ENCODE measurements around the gene EIF2B4. TPM values are rescaled to one million over a fixed set of nuclear protein-coding genes. Genes with fewer than 3 reads are reported as not detected.

The EIF2B4 gene
- total and polyA plus RNA-seq, 2 of the 8 experiments (the other 6 are each of a cell fraction or from before 2014, with no cell fraction given): 60.0 to 63.2 TPM

DNA sequence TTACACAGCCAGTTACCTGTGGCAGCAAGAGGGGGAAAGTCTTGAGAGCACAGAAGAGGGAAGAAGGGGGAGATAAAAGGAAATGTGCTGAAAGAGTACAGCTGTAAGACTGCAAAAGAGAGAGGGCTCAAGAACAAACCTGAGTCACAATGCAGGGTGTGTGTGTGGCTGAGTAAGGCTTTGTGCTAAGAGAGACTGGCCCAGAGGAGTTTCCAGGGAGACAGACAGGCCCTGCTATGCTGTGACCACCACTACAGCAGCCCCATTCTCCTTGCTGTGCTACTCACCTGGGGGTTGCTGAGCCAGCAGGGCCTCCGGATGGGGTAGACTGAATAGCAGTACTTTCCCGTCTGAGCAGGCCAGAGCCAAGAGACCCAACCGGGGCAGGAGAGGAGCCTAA, 34.8 kb downstream of the EIF2B4 start (continued):
- TF ChIP-seq, protein P1, sequence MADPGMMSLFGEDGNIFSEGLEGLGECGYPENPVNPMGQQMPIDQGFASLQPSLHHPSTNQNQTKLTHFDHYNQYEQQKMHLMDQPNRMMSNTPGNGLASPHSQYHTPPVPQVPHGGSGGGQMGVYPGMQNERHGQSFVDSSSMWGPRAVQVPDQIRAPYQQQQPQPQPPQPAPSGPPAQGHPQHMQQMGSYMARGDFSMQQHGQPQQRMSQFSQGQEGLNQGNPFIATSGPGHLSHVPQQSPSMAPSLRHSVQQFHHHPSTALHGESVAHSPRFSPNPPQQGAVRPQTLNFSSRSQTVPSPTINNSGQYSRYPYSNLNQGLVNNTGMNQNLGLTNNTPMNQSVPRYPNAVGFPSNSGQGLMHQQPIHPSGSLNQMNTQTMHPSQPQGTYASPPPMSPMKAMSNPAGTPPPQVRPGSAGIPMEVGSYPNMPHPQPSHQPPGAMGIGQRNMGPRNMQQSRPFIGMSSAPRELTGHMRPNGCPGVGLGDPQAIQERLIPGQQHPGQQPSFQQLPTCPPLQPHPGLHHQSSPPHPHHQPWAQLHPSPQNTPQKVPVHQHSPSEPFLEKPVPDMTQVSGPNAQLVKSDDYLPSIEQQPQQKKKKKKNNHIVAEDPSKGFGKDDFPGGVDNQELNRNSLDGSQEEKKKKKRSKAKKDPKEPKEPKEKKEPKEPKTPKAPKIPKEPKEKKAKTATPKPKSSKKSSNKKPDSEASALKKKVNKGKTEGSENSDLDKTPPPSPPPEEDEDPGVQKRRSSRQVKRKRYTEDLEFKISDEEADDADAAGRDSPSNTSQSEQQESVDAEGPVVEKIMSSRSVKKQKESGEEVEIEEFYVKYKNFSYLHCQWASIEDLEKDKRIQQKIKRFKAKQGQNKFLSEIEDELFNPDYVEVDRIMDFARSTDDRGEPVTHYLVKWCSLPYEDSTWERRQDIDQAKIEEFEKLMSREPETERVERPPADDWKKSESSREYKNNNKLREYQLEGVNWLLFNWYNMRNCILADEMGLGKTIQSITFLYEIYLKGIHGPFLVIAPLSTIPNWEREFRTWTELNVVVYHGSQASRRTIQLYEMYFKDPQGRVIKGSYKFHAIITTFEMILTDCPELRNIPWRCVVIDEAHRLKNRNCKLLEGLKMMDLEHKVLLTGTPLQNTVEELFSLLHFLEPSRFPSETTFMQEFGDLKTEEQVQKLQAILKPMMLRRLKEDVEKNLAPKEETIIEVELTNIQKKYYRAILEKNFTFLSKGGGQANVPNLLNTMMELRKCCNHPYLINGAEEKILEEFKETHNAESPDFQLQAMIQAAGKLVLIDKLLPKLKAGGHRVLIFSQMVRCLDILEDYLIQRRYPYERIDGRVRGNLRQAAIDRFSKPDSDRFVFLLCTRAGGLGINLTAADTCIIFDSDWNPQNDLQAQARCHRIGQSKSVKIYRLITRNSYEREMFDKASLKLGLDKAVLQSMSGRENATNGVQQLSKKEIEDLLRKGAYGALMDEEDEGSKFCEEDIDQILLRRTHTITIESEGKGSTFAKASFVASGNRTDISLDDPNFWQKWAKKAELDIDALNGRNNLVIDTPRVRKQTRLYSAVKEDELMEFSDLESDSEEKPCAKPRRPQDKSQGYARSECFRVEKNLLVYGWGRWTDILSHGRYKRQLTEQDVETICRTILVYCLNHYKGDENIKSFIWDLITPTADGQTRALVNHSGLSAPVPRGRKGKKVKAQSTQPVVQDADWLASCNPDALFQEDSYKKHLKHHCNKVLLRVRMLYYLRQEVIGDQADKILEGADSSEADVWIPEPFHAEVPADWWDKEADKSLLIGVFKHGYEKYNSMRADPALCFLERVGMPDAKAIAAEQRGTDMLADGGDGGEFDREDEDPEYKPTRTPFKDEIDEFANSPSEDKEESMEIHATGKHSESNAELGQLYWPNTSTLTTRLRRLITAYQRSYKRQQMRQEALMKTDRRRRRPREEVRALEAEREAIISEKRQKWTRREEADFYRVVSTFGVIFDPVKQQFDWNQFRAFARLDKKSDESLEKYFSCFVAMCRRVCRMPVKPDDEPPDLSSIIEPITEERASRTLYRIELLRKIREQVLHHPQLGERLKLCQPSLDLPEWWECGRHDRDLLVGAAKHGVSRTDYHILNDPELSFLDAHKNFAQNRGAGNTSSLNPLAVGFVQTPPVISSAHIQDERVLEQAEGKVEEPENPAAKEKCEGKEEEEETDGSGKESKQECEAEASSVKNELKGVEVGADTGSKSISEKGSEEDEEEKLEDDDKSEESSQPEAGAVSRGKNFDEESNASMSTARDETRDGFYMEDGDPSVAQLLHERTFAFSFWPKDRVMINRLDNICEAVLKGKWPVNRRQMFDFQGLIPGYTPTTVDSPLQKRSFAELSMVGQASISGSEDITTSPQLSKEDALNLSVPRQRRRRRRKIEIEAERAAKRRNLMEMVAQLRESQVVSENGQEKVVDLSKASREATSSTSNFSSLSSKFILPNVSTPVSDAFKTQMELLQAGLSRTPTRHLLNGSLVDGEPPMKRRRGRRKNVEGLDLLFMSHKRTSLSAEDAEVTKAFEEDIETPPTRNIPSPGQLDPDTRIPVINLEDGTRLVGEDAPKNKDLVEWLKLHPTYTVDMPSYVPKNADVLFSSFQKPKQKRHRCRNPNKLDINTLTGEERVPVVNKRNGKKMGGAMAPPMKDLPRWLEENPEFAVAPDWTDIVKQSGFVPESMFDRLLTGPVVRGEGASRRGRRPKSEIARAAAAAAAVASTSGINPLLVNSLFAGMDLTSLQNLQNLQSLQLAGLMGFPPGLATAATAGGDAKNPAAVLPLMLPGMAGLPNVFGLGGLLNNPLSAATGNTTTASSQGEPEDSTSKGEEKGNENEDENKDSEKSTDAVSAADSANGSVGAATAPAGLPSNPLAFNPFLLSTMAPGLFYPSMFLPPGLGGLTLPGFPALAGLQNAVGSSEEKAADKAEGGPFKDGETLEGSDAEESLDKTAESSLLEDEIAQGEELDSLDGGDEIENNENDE (IDR thresholded peaks at IDR 0.05; ENCODE audit: insufficient replicate concordance, low read length): no peak
- no peak for TF ChIP-seq SAP30 (IDR thresholded peaks at IDR 0.05; ENCODE audit: insufficient read depth, insufficient replicate concordance, low read length)
- TF ChIP-seq JUN (IDR thresholded peaks at IDR 0.05; ENCODE audit: low read depth, low read length): no peak
- no peak for TF ChIP-seq CBX5 (IDR thresholded peaks at IDR 0.05; ENCODE audit: low read depth, low read length)
- no peak for TF ChIP-seq BACH1 (IDR thresholded peaks at IDR 0.05; ENCODE audit: low read length)
- TF ChIP-seq, protein P2, sequence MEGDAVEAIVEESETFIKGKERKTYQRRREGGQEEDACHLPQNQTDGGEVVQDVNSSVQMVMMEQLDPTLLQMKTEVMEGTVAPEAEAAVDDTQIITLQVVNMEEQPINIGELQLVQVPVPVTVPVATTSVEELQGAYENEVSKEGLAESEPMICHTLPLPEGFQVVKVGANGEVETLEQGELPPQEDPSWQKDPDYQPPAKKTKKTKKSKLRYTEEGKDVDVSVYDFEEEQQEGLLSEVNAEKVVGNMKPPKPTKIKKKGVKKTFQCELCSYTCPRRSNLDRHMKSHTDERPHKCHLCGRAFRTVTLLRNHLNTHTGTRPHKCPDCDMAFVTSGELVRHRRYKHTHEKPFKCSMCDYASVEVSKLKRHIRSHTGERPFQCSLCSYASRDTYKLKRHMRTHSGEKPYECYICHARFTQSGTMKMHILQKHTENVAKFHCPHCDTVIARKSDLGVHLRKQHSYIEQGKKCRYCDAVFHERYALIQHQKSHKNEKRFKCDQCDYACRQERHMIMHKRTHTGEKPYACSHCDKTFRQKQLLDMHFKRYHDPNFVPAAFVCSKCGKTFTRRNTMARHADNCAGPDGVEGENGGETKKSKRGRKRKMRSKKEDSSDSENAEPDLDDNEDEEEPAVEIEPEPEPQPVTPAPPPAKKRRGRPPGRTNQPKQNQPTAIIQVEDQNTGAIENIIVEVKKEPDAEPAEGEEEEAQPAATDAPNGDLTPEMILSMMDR (IDR thresholded peaks at IDR 0.05; ENCODE audit: control extremely low read depth in 1 of 3, insufficient read depth in 1 of 3, low read depth in 1 of 3, low read length in 3 of 3): no peak
- TF ChIP-seq TAF7 (optimal IDR thresholded peaks at IDR 0.05; ENCODE audit: borderline replicate concordance, low read depth, low read length): no peak
- TF ChIP-seq PHF8 (conservative IDR thresholded peaks at IDR 0.05; ENCODE audit: low read depth, low read length): no peak
- TF ChIP-seq TCF12 (IDR thresholded peaks at IDR 0.05; ENCODE audit: low read depth, low read length): no peak
